HFFc6 (cell line): ENCODE measurements around the gene NR0B2. TPM values are rescaled to one million over a fixed set of nuclear protein-coding genes. Genes with fewer than 3 reads are reported as not detected.
A peak's percentile ranks its signal among the peaks of the same experiment; 100 is the strongest.
"Not testable (repeated sequence)": the region's sequence is repeated elsewhere in the genome, so short reads cannot be mapped to it uniquely, and the experiment has no call there.

ENCODE experiments used
- DNase-seq: peaks from one replicate; pipeline ENCODE4 v3.0.0-alpha.2; 2018
- H3K27ac Mint-ChIP-seq: 2 replicates; pipeline ENCODE4 v1.8.0; 2020; ENCODE audit warnings: mild to moderate bottlenecking, mixed read lengths
- H3K27me3 Mint-ChIP-seq: 2 replicates; pipeline ENCODE4 v1.8.0; 2021; ENCODE audit warnings: mild to moderate bottlenecking, moderate library complexity, mixed read lengths; ENCODE audit not compliant: insufficient read depth
- H3K36me3 Mint-ChIP-seq: 2 replicates; pipeline ENCODE4 v1.8.0; 2021; ENCODE audit warnings: low read depth, mixed read lengths
- H3K4me1 Mint-ChIP-seq: 2 replicates; pipeline ENCODE4 v1.8.0; 2020; ENCODE audit warnings: low read depth, mixed read lengths
- H3K4me3 Mint-ChIP-seq: 2 replicates; pipeline ENCODE4 v1.8.0; 2020; ENCODE audit warnings: mild to moderate bottlenecking, moderate library complexity, mixed read lengths
- H3K9me3 Mint-ChIP-seq: 2 replicates; pipeline ENCODE4 v1.8.0; 2020; ENCODE audit warnings: mild to moderate bottlenecking, mixed read lengths
- CTCF ChIP-seq: fragments of 200-600 bp; sonication (generic); IDR thresholded peaks from 2 replicates; pipeline ENCODE4 v1.5.0; 2021; ENCODE audit warnings: antibody characterized with exemption, mild to moderate bottlenecking
- total RNA-seq, 6 experiments: library from RNA; stranded (reverse); fragmentation: NEBNext Ultra II Directional; extraction: Animal tissue kit (Norgen Biotek cat#: 25700); gene quantifications; 2 replicates in 1 of 6; 3 replicates in 5 of 6; pipeline ENCODE4 v1.2.3, GENCODE V29; 2021

The NR0B2 gene
- total RNA-seq, 6 experiments from 2014 or later, result not detected

- Mint-ChIP-seq H3K4me3 (peak overlapping the region; percentile 91), H3K9me3 (no peaks in the 10 kb centered on the region), H3K4me1 (peaks cover 24% of the 10 kb centered on the region), H3K27ac (peak overlapping the region; percentile 93), H3K36me3 (peaks cover 43% of the 10 kb centered on the region), H3K27me3 (no peaks in the 10 kb centered on the region; the same call in none of the 2 replicates)
- DNase-seq, result no peak
- TF ChIP-seq CTCF, result no peak
Measured at GRCh38 chr1:26888231-26888630, 25.5 kb downstream of the NR0B2 start.

- peak; percentile 42 for DNase-seq
- Mint-ChIP-seq H3K9me3 (no peaks in the 10 kb centered on the region), H3K27ac (peak overlapping the region; percentile 19; the same call in 1 of the 2 replicates), H3K4me1 (peaks cover 24% of the 10 kb centered on the region), H3K27me3 (no peaks in the 10 kb centered on the region; the same call in none of the 2 replicates), H3K36me3 (peaks cover 45% of the 10 kb centered on the region), H3K4me3 (no peak overlapping the region)
- TF ChIP-seq CTCF, result peak; percentile 79
Measured at GRCh38 chr1:26887125-26887524, 26.6 kb downstream of the NR0B2 start.

GRCh38 chr1:26882696-26883463 is 30.9 kb downstream of the NR0B2 start:
- Mint-ChIP-seq H3K9me3 (no peaks in the 10 kb centered on the region), H3K27ac (peak overlapping the region; percentile 42; the same call in 1 of the 2 replicates), H3K4me3 (no peak overlapping the region), H3K4me1 (0 out of 2 replicates have a peak, but pooled peaks cover 4% of the 10 kb centered on the region), H3K27me3 (no peaks in the 10 kb centered on the region; the same call in 1 of the 2 replicates), H3K36me3 (peaks cover 32% of the 10 kb centered on the region)
- no peak for TF ChIP-seq CTCF
- no peak for DNase-seq

- not testable (repeated sequence) for H3K4me3 Mint-ChIP-seq, H3K27me3 Mint-ChIP-seq, H3K27ac Mint-ChIP-seq, H3K4me1 Mint-ChIP-seq, DNase-seq, H3K9me3 Mint-ChIP-seq
- H3K36me3 Mint-ChIP-seq, result peaks cover 28% of the 10 kb centered on the region
Measured at GRCh38 chr1:26881611-26882010, 32.2 kb downstream of the NR0B2 start.

GRCh38 chr1:26879793-26880192 is 34.0 kb downstream of the NR0B2 start:
- Mint-ChIP-seq H3K36me3 (peaks cover 24% of the 10 kb centered on the region), H3K27ac (no peak overlapping the region), H3K9me3 (no peaks in the 10 kb centered on the region), H3K4me1 (no peaks in the 10 kb centered on the region), H3K27me3 (peaks cover 2% of the 10 kb centered on the region), H3K4me3 (no peak overlapping the region)
- no peak for TF ChIP-seq CTCF
- DNase-seq, result no peak

- Mint-ChIP-seq H3K36me3 (peaks cover 6% of the 10 kb centered on the region), H3K4me1 (no peaks in the 10 kb centered on the region), H3K27ac (no peak overlapping the region), H3K9me3 (no peaks in the 10 kb centered on the region), H3K27me3 (peaks cover 2% of the 10 kb centered on the region), H3K4me3 (no peak overlapping the region)
- no peak for DNase-seq
- no peak for TF ChIP-seq CTCF
Measured at GRCh38 chr1:26877326-26877725, 36.4 kb downstream of the NR0B2 start.
